GM12878 (cell line): ENCODE measurements around the gene CTNS. TPM values are rescaled to one million over a fixed set of nuclear protein-coding genes. Genes with fewer than 3 reads are reported as not detected.

Experiments used
- ATAC-seq: fragments of 200-7000 bp; cut with Tn5 transposase; 3 replicates; pipeline ENCODE4 v1.9.1; 2020; ENCODE audit warnings: mild to moderate bottlenecking, moderate library complexity
- BruUV-seq: library from RNA; stranded (reverse); fragments of 400-500 nt; replicated peaks from 2 replicates; lab custom pipeline; 2021; lab: Mats Ljungman, UMichigan
- CTCF ChIA-PET: fragments of 300-600 bp; sonication (Branson Sonifier 250); formaldehyde crosslinking; extraction: SDS; loops from one replicate; lab custom pipeline; 2021; ENCODE audit warnings: inconsistent platforms; lab: Yijun Ruan, JAX
- POLR2A ChIA-PET: fragments of 350-600 bp; formaldehyde crosslinking; extraction: SDS; loops from one replicate; lab custom pipeline; 2021; ENCODE audit warnings: inconsistent platforms; lab: Charles Lee
- RAD21 ChIA-PET: fragments of 300-600 bp; sonication (Branson Sonifier 250); formaldehyde crosslinking; loops from one replicate; lab custom pipeline; 2023; ENCODE audit warnings: antibody characterized with exemption; ENCODE audit not compliant: unreplicated experiment; lab: Charles Lee
- SMC1A ChIA-PET: fragments of 300-600 bp; sonication (Branson Sonifier 250); formaldehyde crosslinking; loops from one replicate; lab custom pipeline; 2023; ENCODE audit not compliant: unreplicated experiment, uncharacterized antibody; lab: Charles Lee
- DNase-seq: peaks from one replicate; pipeline ENCODE4 v3.0.0-alpha.2; 2011; ENCODE audit warnings: low read depth, low spot score
- FAIRE-seq: peaks from 3 replicates; lab custom pipeline; 2011; peaks lifted over from hg19 to GRCh38; lab: Jason Lieb, UNC
- H2AFZ ChIP-seq: 2 replicates; pipeline ENCODE4 v1.6.0; 2011; ENCODE audit warnings: low read depth, low read length, control low read depth; ENCODE audit not compliant: control insufficient read depth
- H3K27ac ChIP-seq: 2 replicates; pipeline ENCODE4 v1.5.1; 2011; ENCODE audit warnings: control low read depth; ENCODE audit not compliant: control insufficient read depth, insufficient read depth
- H3K27me3 ChIP-seq, 2 experiments: replicated peaks in 1 of 2; 2 replicates each; pipeline versions ENCODE4 v1.6.0 to v1.6.1; 2011; ENCODE audit warnings: low read length in 1 of 2; ENCODE audit not compliant: control insufficient read depth in 2 of 2, insufficient read depth in 2 of 2
- H3K36me3 ChIP-seq, 2 experiments: 2 replicates each; pipeline ENCODE4 v1.5.1; 2011; ENCODE audit warnings: low read length in 1 of 2; ENCODE audit not compliant: control insufficient read depth in 2 of 2, insufficient read depth in 2 of 2
- H3K4me1 ChIP-seq: 2 replicates; pipeline ENCODE4 v1.6.1; 2011; ENCODE audit warnings: mild to moderate bottlenecking, low read length, moderate library complexity, mixed read lengths; ENCODE audit not compliant: control insufficient read depth, insufficient read depth
- H3K4me2 ChIP-seq: 2 replicates; pipeline ENCODE4 v1.6.0; 2011; ENCODE audit warnings: control low read depth; ENCODE audit not compliant: control insufficient read depth, insufficient read depth
- H3K4me3 ChIP-seq: fragments of 200-600 bp; sonication (generic); 2 replicates; pipeline ENCODE4 v1.5.1; 2016
- H3K79me2 ChIP-seq: 2 replicates; pipeline ENCODE4 v1.6.0; 2011; ENCODE audit warnings: low read length; ENCODE audit not compliant: control insufficient read depth, insufficient read depth
- H3K9ac ChIP-seq: 2 replicates; pipeline ENCODE4 v1.8.0; 2011; ENCODE audit warnings: low read length, control low read depth, mixed read lengths; ENCODE audit not compliant: control insufficient read depth, insufficient read depth
- H3K9me3 ChIP-seq: replicated peaks from 3 replicates; pipeline ENCODE4 v1.5.1; 2011; ENCODE audit warnings: mild to moderate bottlenecking, low read length; ENCODE audit not compliant: control insufficient read depth, insufficient read depth
- H4K20me1 ChIP-seq: 2 replicates; pipeline ENCODE4 v1.6.0; 2011; ENCODE audit not compliant: control insufficient read depth, insufficient read depth
- CBX3 ChIP-seq: fragments of 200-600 bp; sonication (generic); IDR thresholded peaks from 2 replicates; pipeline ENCODE4 v1.6.1; 2016; ENCODE audit warnings: low read depth, borderline replicate concordance
- CEBPB ChIP-seq, 2 experiments: fragments of 150-350 bp in 1 of 2; IDR thresholded peaks; 2 replicates each; pipeline ENCODE4 v1.6.1; 2012 to 2014; ENCODE audit warnings: low read depth in 2 of 2, low read length in 2 of 2, borderline replicate concordance in 1 of 2, inconsistent platforms in 1 of 2
- CHD1 ChIP-seq: IDR thresholded peaks from 2 replicates; pipeline ENCODE4 v1.6.1; 2012; ENCODE audit warnings: low read depth, low read length, improper control_type of control experiment
- CREB1 ChIP-seq: IDR thresholded peaks from 2 replicates; pipeline ENCODE4 v1.6.1; 2012; ENCODE audit warnings: low read depth, mild to moderate bottlenecking, inconsistent platforms
- HDGF ChIP-seq: fragments of 450-650 bp; IDR thresholded peaks from 2 replicates; pipeline ENCODE4 v1.6.1; 2016; ENCODE audit warnings: antibody characterized with exemption
- JUND ChIP-seq: IDR thresholded peaks from 2 replicates; pipeline ENCODE4 v1.6.1; 2012; ENCODE audit warnings: low read depth, mild to moderate bottlenecking, low read length, improper control_type of control experiment, moderate library complexity
- POLR2A ChIP-seq: IDR thresholded peaks from 2 replicates; pipeline ENCODE4 v1.6.1; 2011; ENCODE audit warnings: low read depth, mild to moderate bottlenecking, low read length
- SIX5 ChIP-seq: IDR thresholded peaks from 2 replicates; pipeline ENCODE4 v1.6.1; 2011; ENCODE audit warnings: mild to moderate bottlenecking, low read depth, low read length, moderate library complexity; ENCODE audit not compliant: severe bottlenecking
- WGBS: methylation state at CpG from one replicate; pipeline ENCODE4 v1.1.6; 2016; ENCODE audit warnings: low lambda C conversion rate; ENCODE audit not compliant: insufficient replicate concordance, insufficient coverage; ENCODE audit errors: missing lambda C conversion rate; 5-methylcytosine and 5-hydroxymethylcytosine counted together
- in situ Hi-C: fragments of 300-500 bp; cut with MboI; formaldehyde crosslinking; loops from 9 replicates; pipeline ENCODE4 v1.14.3; 2018; ENCODE audit warnings: mixed read lengths
- intact Hi-C: fragments of 100-400 bp; cut with micrococcal nuclease; formaldehyde crosslinking; loops from one replicate; pipeline ENCODE4 v1.14.2; 2022; ENCODE audit not compliant: unreplicated experiment
- polyA plus RNA-seq, 11 experiments: library from polyadenylated mRNA; depleted of rRNA in 4 of 11; unstranded in 6 of 11; stranded (reverse) in 5 of 11; fragments of >200 nt; fragmentation: Nextera tagmentation in 4 of 11; fragmentation: Illumina TruSeq in 1 of 11; extraction: Ambion mirVana in 4 of 11; extraction: Trizol in 1 of 11; gene quantifications; 1 replicate in 1 of 11; 2 replicates in 10 of 11; pipeline versions ENCODE4 v1.2.1 to v1.2.3, GENCODE V29; 2011 to 2016; ENCODE audit warnings: inconsistent platforms in 2 of 11, missing spikeins in 2 of 11, low read depth in 1 of 11
- total RNA-seq, 4 experiments: library from RNA; depleted of rRNA in 3 of 4; stranded (reverse); fragments of >200 nt in 3 of 4; fragmentation: Illumina TruSeq in 1 of 4; extraction: Trizol in 1 of 4; gene quantifications; 2 replicates each; pipeline versions ENCODE4 v1.2.1 to v1.2.3, GENCODE V29; 2013 to 2021
- TF ChIP-seq, protein P1 (sequence below): IDR thresholded peaks from 2 replicates; pipeline ENCODE4 v1.6.1; 2011; ENCODE audit warnings: borderline replicate concordance, low read depth, mild to moderate bottlenecking, moderate library complexity, low read length; ENCODE audit not compliant: insufficient read depth, poor library complexity, severe bottlenecking
- TF ChIP-seq, protein P2 (sequence below): fragments of 450-650 bp; IDR thresholded peaks from 2 replicates; pipeline ENCODE4 v1.6.1; 2017; ENCODE audit warnings: mild to moderate bottlenecking, moderate library complexity
- TF ChIP-seq, protein P3 (sequence below): fragments of 450-650 bp; IDR thresholded peaks from 2 replicates; pipeline ENCODE4 v1.6.1; 2018; ENCODE audit warnings: mild to moderate bottlenecking, low read depth, moderate library complexity; ENCODE audit not compliant: partially characterized antibody

CTNS gene
- total and polyA plus RNA-seq, 10 of the 15 experiments (the other 5 are each of a cell fraction or from before 2014, with no cell fraction given) = 0.92 to 10.7 (median 6.4) TPM

DNA sequence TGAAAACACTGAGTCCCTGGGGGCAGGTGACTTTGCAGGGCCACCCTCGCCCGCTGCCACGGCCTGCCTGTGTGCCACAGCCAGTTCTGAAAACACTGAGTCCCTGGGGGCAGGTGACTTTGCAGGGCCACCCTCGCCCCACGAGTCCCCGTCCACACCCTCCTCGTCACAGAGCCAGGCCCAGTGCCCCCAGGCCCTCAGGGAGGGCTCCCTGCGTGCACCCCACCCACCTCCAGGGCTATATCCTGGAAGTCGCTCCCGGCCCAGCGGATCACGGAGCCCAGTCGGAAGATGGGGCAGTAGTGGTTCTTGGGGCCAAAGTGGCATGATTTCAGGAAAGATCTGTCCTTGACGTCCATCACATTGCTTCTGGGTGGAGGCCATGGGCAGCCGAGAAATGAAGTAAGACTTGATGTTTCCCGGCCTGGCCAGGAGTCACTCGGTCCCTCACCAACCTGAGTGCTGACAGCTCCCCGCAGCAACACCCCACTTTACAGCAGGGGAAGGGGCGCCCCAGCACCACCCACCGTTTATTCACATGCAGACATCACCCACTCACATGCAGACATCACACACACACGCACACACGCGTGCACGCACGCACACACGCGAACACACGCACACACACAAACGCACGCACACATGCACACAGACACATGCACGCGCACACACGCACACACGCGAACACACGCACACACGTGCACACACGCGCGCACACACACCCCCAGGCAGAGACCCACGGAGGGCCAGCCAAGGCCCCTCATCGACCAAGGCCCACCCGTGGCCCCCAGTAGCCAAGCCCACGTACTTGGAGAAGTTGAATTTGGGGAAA lies 52.9 kb downstream of the CTNS start (continued):
- TF ChIP-seq, protein P1, sequence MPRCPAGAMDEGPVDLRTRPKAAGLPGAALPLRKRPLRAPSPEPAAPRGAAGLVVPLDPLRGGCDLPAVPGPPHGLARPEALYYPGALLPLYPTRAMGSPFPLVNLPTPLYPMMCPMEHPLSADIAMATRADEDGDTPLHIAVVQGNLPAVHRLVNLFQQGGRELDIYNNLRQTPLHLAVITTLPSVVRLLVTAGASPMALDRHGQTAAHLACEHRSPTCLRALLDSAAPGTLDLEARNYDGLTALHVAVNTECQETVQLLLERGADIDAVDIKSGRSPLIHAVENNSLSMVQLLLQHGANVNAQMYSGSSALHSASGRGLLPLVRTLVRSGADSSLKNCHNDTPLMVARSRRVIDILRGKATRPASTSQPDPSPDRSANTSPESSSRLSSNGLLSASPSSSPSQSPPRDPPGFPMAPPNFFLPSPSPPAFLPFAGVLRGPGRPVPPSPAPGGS = peak; percentile 99
- TF ChIP-seq HDGF = 0 out of 2 replicates have a peak, but pooled peaks have one; percentile 48
- peak; percentile 58 for TF ChIP-seq POLR2A
- no peak for TF ChIP-seq SIX5
- no peak for TF ChIP-seq CEBPB (IDR thresholded peaks at IDR 0.05; ENCODE audit: borderline replicate concordance in 1 of 2, low read depth in 2 of 2, low read length in 2 of 2)

DNA sequence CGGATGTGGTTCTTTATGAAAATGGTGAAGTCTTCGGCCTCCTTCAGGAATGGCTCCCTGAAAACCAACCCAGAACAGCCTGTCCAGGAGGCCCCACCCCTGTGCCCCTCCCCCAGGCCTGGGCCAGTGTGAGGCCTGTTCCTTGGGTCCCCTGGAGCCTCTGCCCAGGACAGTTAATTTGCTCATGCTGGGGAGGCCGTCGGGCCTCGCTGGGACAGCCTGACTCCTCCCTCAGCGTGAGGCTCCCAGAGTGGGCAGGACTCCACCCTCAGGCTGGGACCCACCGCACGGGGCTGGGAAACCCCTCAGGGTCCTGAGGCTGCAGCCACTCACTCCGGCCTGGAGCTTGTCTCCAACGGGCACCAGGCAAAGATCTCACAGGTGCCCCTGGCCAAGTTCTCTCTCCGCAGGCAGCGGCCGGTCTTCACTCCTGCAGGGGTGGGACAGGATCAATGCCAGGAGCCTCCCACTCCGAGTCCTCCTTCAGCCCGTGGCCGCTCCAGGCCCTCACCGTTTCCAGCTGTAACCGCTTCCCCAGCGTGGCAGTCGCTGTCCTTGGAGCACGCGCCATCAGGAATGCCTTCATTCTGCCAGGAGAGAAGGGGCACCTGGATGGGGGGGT lies 53.6 kb downstream of the CTNS start:
- ATAC-seq (no peak), DNase-seq (no peak), FAIRE-seq (no peak)
- H3K4me2 ChIP-seq = no peak overlapping the region
- BruUV-seq = no TSS peak
- SMC1A ChIA-PET = interaction anchor here (1.0 kb wide), 1 partner anchor 20 kb away, joined by 4 read pairs; no protein-coding TSS in a partner anchor
- RAD21 ChIA-PET = no interaction called here
- H3K4me1 ChIP-seq = peaks cover 21% of the 10 kb centered on the region
- intact Hi-C loops (loop anchor here (5.0 kb wide), 1 partner anchor 37 kb away; no protein-coding TSS in a partner anchor), in situ Hi-C loops (no loop called here)
- H3K9me3 ChIP-seq = no peaks in the 10 kb centered on the region
- H2AFZ ChIP-seq = no peak overlapping the region
- no peak overlapping the region for H3K4me3 ChIP-seq
- peaks cover 11% of the 10 kb centered on the region for H3K79me2 ChIP-seq
- POLR2A ChIA-PET = no interaction called here
- no peaks in the 10 kb centered on the region; a peak in 1 of 4 replicates for H3K36me3 ChIP-seq
- H4K20me1 ChIP-seq = no peaks in the 10 kb centered on the region
- H3K9ac ChIP-seq = no peak overlapping the region
- no peaks in the 10 kb centered on the region for H3K27me3 ChIP-seq
- CTCF ChIA-PET = interaction anchor here (1.4 kb wide), 1 partner anchor 48 kb away, joined by 3 read pairs; no protein-coding TSS in a partner anchor
- H3K27ac ChIP-seq = no peak overlapping the region
- WGBS = 87% methylated on average over 22 of the region's 22 CpGs
- TF ChIP-seq, protein P2, sequence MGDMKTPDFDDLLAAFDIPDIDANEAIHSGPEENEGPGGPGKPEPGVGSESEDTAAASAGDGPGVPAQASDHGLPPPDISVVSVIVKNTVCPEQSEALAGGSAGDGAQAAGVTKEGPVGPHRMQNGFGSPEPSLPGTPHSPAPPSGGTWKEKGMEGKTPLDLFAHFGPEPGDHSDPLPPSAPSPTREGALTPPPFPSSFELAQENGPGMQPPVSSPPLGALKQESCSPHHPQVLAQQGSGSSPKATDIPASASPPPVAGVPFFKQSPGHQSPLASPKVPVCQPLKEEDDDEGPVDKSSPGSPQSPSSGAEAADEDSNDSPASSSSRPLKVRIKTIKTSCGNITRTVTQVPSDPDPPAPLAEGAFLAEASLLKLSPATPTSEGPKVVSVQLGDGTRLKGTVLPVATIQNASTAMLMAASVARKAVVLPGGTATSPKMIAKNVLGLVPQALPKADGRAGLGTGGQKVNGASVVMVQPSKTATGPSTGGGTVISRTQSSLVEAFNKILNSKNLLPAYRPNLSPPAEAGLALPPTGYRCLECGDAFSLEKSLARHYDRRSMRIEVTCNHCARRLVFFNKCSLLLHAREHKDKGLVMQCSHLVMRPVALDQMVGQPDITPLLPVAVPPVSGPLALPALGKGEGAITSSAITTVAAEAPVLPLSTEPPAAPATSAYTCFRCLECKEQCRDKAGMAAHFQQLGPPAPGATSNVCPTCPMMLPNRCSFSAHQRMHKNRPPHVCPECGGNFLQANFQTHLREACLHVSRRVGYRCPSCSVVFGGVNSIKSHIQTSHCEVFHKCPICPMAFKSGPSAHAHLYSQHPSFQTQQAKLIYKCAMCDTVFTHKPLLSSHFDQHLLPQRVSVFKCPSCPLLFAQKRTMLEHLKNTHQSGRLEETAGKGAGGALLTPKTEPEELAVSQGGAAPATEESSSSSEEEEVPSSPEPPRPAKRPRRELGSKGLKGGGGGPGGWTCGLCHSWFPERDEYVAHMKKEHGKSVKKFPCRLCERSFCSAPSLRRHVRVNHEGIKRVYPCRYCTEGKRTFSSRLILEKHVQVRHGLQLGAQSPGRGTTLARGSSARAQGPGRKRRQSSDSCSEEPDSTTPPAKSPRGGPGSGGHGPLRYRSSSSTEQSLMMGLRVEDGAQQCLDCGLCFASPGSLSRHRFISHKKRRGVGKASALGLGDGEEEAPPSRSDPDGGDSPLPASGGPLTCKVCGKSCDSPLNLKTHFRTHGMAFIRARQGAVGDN = no peak
- TF ChIP-seq, protein P3, sequence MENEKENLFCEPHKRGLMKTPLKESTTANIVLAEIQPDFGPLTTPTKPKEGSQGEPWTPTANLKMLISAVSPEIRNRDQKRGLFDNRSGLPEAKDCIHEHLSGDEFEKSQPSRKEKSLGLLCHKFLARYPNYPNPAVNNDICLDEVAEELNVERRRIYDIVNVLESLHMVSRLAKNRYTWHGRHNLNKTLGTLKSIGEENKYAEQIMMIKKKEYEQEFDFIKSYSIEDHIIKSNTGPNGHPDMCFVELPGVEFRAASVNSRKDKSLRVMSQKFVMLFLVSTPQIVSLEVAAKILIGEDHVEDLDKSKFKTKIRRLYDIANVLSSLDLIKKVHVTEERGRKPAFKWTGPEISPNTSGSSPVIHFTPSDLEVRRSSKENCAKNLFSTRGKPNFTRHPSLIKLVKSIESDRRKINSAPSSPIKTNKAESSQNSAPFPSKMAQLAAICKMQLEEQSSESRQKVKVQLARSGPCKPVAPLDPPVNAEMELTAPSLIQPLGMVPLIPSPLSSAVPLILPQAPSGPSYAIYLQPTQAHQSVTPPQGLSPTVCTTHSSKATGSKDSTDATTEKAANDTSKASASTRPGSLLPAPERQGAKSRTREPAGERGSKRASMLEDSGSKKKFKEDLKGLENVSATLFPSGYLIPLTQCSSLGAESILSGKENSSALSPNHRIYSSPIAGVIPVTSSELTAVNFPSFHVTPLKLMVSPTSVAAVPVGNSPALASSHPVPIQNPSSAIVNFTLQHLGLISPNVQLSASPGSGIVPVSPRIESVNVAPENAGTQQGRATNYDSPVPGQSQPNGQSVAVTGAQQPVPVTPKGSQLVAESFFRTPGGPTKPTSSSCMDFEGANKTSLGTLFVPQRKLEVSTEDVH = no peak
- no peak for TF ChIP-seq JUND
- no peak for TF ChIP-seq CHD1
- no peak for TF ChIP-seq CBX3
- no peak for TF ChIP-seq CREB1
